DOHH2 (cell line): ENCODE measurements around the gene ABHD4.

Source experiments
- EZH2phosphoT487 ChIP-seq: fragments of 200-600 bp; sonication (generic); IDR thresholded peaks from 2 replicates; pipeline ENCODE4 v1.6.1; 2017; ENCODE audit warnings: borderline replicate concordance, mild to moderate bottlenecking, antibody characterized with exemption, low read length, moderate library complexity, mixed read lengths
- TF ChIP-seq, protein P1 (sequence below): fragments of 200-600 bp; sonication (generic); IDR thresholded peaks from one replicate; pipeline ENCODE4 v1.5.1; 2014; ENCODE audit warnings: antibody characterized with exemption, mild to moderate bottlenecking, low read depth, low read length; ENCODE audit not compliant: poor library complexity, severe bottlenecking

DNA sequence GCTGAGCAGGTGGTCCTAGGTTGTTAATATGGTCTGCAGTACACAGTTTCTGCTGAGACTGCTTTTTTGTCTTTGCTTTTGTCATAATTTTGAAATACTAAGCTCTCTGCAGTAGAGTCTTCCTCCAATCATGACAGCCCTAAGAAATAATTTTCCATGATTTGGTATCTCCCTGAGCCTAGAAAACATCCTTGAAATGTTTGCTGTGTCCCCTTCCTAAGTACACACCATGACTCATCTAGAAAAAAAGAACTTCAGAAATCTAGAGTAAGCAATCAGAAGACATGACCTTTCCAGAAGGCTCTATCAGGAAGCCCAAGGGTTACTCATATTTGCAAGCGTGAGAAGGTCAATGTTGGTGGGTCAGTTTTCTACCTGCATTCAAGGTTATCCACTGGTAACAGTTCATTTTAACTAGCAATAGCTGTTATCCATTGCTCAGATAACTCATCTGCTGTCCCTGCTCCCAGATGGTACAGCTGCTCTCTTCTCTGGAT is 25.5 kb upstream of the ABHD4 start:
- TF ChIP-seq, protein P1, sequence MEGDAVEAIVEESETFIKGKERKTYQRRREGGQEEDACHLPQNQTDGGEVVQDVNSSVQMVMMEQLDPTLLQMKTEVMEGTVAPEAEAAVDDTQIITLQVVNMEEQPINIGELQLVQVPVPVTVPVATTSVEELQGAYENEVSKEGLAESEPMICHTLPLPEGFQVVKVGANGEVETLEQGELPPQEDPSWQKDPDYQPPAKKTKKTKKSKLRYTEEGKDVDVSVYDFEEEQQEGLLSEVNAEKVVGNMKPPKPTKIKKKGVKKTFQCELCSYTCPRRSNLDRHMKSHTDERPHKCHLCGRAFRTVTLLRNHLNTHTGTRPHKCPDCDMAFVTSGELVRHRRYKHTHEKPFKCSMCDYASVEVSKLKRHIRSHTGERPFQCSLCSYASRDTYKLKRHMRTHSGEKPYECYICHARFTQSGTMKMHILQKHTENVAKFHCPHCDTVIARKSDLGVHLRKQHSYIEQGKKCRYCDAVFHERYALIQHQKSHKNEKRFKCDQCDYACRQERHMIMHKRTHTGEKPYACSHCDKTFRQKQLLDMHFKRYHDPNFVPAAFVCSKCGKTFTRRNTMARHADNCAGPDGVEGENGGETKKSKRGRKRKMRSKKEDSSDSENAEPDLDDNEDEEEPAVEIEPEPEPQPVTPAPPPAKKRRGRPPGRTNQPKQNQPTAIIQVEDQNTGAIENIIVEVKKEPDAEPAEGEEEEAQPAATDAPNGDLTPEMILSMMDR, result no peak
- no peak for TF ChIP-seq EZH2phosphoT487
